DOHH2 (cell line): ENCODE data around the gene CDH4.

Experiments
- EZH2phosphoT487 ChIP-seq: fragments of 200-600 bp; sonication (generic); IDR thresholded peaks from 2 replicates; pipeline ENCODE4 v1.6.1; 2017; ENCODE audit warnings: borderline replicate concordance, mild to moderate bottlenecking, antibody characterized with exemption, low read length, moderate library complexity, mixed read lengths
- TF ChIP-seq, protein P1 (sequence below): fragments of 200-600 bp; sonication (generic); IDR thresholded peaks from one replicate; pipeline ENCODE4 v1.5.1; 2014; ENCODE audit warnings: antibody characterized with exemption, mild to moderate bottlenecking, low read depth, low read length; ENCODE audit not compliant: poor library complexity, severe bottlenecking

GRCh38 chr20:61704661-61705060 lies 452.6 kb downstream of the CDH4 start:
- TF ChIP-seq, protein P1, sequence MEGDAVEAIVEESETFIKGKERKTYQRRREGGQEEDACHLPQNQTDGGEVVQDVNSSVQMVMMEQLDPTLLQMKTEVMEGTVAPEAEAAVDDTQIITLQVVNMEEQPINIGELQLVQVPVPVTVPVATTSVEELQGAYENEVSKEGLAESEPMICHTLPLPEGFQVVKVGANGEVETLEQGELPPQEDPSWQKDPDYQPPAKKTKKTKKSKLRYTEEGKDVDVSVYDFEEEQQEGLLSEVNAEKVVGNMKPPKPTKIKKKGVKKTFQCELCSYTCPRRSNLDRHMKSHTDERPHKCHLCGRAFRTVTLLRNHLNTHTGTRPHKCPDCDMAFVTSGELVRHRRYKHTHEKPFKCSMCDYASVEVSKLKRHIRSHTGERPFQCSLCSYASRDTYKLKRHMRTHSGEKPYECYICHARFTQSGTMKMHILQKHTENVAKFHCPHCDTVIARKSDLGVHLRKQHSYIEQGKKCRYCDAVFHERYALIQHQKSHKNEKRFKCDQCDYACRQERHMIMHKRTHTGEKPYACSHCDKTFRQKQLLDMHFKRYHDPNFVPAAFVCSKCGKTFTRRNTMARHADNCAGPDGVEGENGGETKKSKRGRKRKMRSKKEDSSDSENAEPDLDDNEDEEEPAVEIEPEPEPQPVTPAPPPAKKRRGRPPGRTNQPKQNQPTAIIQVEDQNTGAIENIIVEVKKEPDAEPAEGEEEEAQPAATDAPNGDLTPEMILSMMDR = no peak
- no peak for TF ChIP-seq EZH2phosphoT487
